ENCODE data around the gene ZNF366. TPM values are rescaled to one million over a fixed set of nuclear protein-coding genes. Genes with fewer than 3 reads are reported as not detected.
"Not testable (repeated sequence)": the region's sequence is repeated elsewhere in the genome, so short reads cannot be mapped to it uniquely, and the experiment has no call there.

The ZNF366 gene
- total and polyA plus RNA-seq, 9 donors = 2.1 to 3.7 (median 2.7) TPM

- DNase-seq = no peak
- Histone ChIP-seq H3K9me3 (replicated peaks; ENCODE audit: control insufficient read depth, low read depth, low read length) (no peaks in the 10 kb centered on the region), H3K27ac (ENCODE audit: low read length) (no peak overlapping the region), H3K4me1 (ENCODE audit: control insufficient read depth, insufficient read depth, low read length) (no peaks in the 10 kb centered on the region), H3K36me3 (ENCODE audit: control insufficient read depth, insufficient read depth, low read length) (no peaks in the 10 kb centered on the region), H3K4me3 (ENCODE audit: low read length) (no peak overlapping the region), H3K27me3 (ENCODE audit: control insufficient read depth, insufficient read depth, low read length) (no peaks in the 10 kb centered on the region)
- WGBS (ENCODE audit: insufficient coverage) = 67% methylated on average over 4 of the region's 4 CpGs
These were observed 94.7 kb downstream of the ZNF366 start for GRCh38 chr5:72412283-72413055.

- DNase-seq = no peak
- Histone ChIP-seq H3K27me3 (ENCODE audit: control insufficient read depth, insufficient read depth, low read length) (no peaks in the 10 kb centered on the region), H3K27ac (ENCODE audit: low read length) (no peak overlapping the region), H3K9me3 (replicated peaks; ENCODE audit: control insufficient read depth, low read depth, low read length) (no peaks in the 10 kb centered on the region), H3K4me1 (ENCODE audit: control insufficient read depth, insufficient read depth, low read length) (no peaks in the 10 kb centered on the region), H3K4me3 (ENCODE audit: low read length) (no peak overlapping the region), H3K36me3 (ENCODE audit: control insufficient read depth, insufficient read depth, low read length) (no peaks in the 10 kb centered on the region)
- no CpG with 5 or more reads among the region's 4 CpGs for WGBS (ENCODE audit: insufficient coverage)
These were observed 96.4 kb downstream of the ZNF366 start for GRCh38 chr5:72410688-72411295.

GRCh38 chr5:72408603-72409002, 98.6 kb downstream of the ZNF366 start:
- 62% methylated on average over 2 of the region's 4 CpGs for WGBS (ENCODE audit: insufficient coverage)
- no peak overlapping the region for H3K27ac ChIP-seq (ENCODE audit: low read length)
- no peaks in the 10 kb centered on the region for H3K36me3 ChIP-seq (ENCODE audit: control insufficient read depth, insufficient read depth, low read length)

GRCh38 chr5:72408127-72408526, 99.1 kb downstream of the ZNF366 start:
- H3K4me1 ChIP-seq (ENCODE audit: control insufficient read depth, insufficient read depth, low read length) = peaks cover 2% of the 10 kb centered on the region
- H3K27ac ChIP-seq (ENCODE audit: low read length) = no peak overlapping the region
- H3K27me3 ChIP-seq (ENCODE audit: control insufficient read depth, insufficient read depth, low read length) = no peaks in the 10 kb centered on the region
- no peak for DNase-seq
- H3K9me3 ChIP-seq (replicated peaks; ENCODE audit: control insufficient read depth, low read depth, low read length) = peaks cover 3% of the 10 kb centered on the region
- WGBS (ENCODE audit: insufficient coverage) = no CpG with 5 or more reads among the region's 5 CpGs
- H3K36me3 ChIP-seq (ENCODE audit: control insufficient read depth, insufficient read depth, low read length) = no peaks in the 10 kb centered on the region
- no peak overlapping the region for H3K4me3 ChIP-seq (ENCODE audit: low read length)

More at GRCh38 chr5:72408603-72409002, 98.6 kb downstream of the ZNF366 start:
- H3K4me3 ChIP-seq (ENCODE audit: low read length) = no peak overlapping the region
- H3K27me3 ChIP-seq (ENCODE audit: control insufficient read depth, insufficient read depth, low read length) = no peaks in the 10 kb centered on the region
- peaks cover 3% of the 10 kb centered on the region for H3K9me3 ChIP-seq (replicated peaks; ENCODE audit: control insufficient read depth, low read depth, low read length)
- H3K4me1 ChIP-seq (ENCODE audit: control insufficient read depth, insufficient read depth, low read length) = no peaks in the 10 kb centered on the region
- no peak for DNase-seq

- Histone ChIP-seq H3K27me3 (ENCODE audit: control insufficient read depth, insufficient read depth, low read length) (no peaks in the 10 kb centered on the region), H3K4me3 (ENCODE audit: low read length) (no peak overlapping the region), H3K4me1 (ENCODE audit: control insufficient read depth, insufficient read depth, low read length) (peaks cover 6% of the 10 kb centered on the region), H3K27ac (ENCODE audit: low read length) (no peak overlapping the region), H3K36me3 (ENCODE audit: control insufficient read depth, insufficient read depth, low read length) (no peaks in the 10 kb centered on the region), H3K9me3 (replicated peaks; ENCODE audit: control insufficient read depth, low read depth, low read length) (peaks cover 3% of the 10 kb centered on the region)
- DNase-seq = no peak
- WGBS (ENCODE audit: insufficient coverage) = no CpG with 5 or more reads among the region's 2 CpGs
These were observed 99.7 kb downstream of the ZNF366 start for GRCh38 chr5:72407541-72407940.

GRCh38 chr5:72407078-72407477, 100.1 kb downstream of the ZNF366 start:
- Histone ChIP-seq H3K4me3 (ENCODE audit: low read length) (no peak overlapping the region), H3K9me3 (replicated peaks; ENCODE audit: control insufficient read depth, low read depth, low read length) (peaks cover 3% of the 10 kb centered on the region), H3K27ac (ENCODE audit: low read length) (no peak overlapping the region), H3K27me3 (ENCODE audit: control insufficient read depth, insufficient read depth, low read length) (no peaks in the 10 kb centered on the region), H3K4me1 (ENCODE audit: control insufficient read depth, insufficient read depth, low read length) (peaks cover 10% of the 10 kb centered on the region), H3K36me3 (ENCODE audit: control insufficient read depth, insufficient read depth, low read length) (no peaks in the 10 kb centered on the region)
- DNase-seq = no peak
- no CpG with 5 or more reads among the region's 3 CpGs for WGBS (ENCODE audit: insufficient coverage)

GRCh38 chr5:72404771-72405170, 102.4 kb downstream of the ZNF366 start:
- not testable (repeated sequence) for H3K27ac ChIP-seq (ENCODE audit: low read length); H3K4me3 ChIP-seq (ENCODE audit: low read length); H3K36me3 ChIP-seq (ENCODE audit: control insufficient read depth, insufficient read depth, low read length); H3K27me3 ChIP-seq (ENCODE audit: control insufficient read depth, insufficient read depth, low read length); DNase-seq
- H3K9me3 ChIP-seq (replicated peaks; ENCODE audit: control insufficient read depth, low read depth, low read length) = peaks cover 15% of the 10 kb centered on the region
- H3K4me1 ChIP-seq (ENCODE audit: control insufficient read depth, insufficient read depth, low read length) = peaks cover 12% of the 10 kb centered on the region
- WGBS (ENCODE audit: insufficient coverage) = 100% methylated on average over 1 of the region's 3 CpGs

GRCh38 chr5:72402959-72403628, 104.1 kb downstream of the ZNF366 start:
- no peak overlapping the region for H3K4me3 ChIP-seq (ENCODE audit: low read length)
- H3K27ac ChIP-seq (ENCODE audit: low read length) = peak overlapping the region; percentile 65
- no peaks in the 10 kb centered on the region for H3K36me3 ChIP-seq (ENCODE audit: control insufficient read depth, insufficient read depth, low read length)
- no peaks in the 10 kb centered on the region for H3K27me3 ChIP-seq (ENCODE audit: control insufficient read depth, insufficient read depth, low read length)
- 79% methylated on average over 2 of the region's 4 CpGs for WGBS (ENCODE audit: insufficient coverage)
- H3K9me3 ChIP-seq (replicated peaks; ENCODE audit: control insufficient read depth, low read depth, low read length) = peaks cover 15% of the 10 kb centered on the region
- peak; percentile 64 for DNase-seq
- peaks cover 12% of the 10 kb centered on the region for H3K4me1 ChIP-seq (ENCODE audit: control insufficient read depth, insufficient read depth, low read length)

GRCh38 chr5:72402381-72402890, 104.8 kb downstream of the ZNF366 start:
- Histone ChIP-seq H3K27ac (ENCODE audit: low read length) (peak overlapping the region; percentile 65), H3K36me3 (ENCODE audit: control insufficient read depth, insufficient read depth, low read length) (no peaks in the 10 kb centered on the region), H3K4me3 (ENCODE audit: low read length) (no peak overlapping the region), H3K27me3 (ENCODE audit: control insufficient read depth, insufficient read depth, low read length) (no peaks in the 10 kb centered on the region), H3K9me3 (replicated peaks; ENCODE audit: control insufficient read depth, low read depth, low read length) (peaks cover 15% of the 10 kb centered on the region), H3K4me1 (ENCODE audit: control insufficient read depth, insufficient read depth, low read length) (peaks cover 12% of the 10 kb centered on the region)
- peak; percentile 63 for DNase-seq
- WGBS (ENCODE audit: insufficient coverage) = no CpG with 5 or more reads among the region's 2 CpGs

- WGBS (ENCODE audit: insufficient coverage) = no CpG with 5 or more reads among the region's 1 CpG
- H3K9me3 ChIP-seq (replicated peaks; ENCODE audit: control insufficient read depth, low read depth, low read length) = peaks cover 15% of the 10 kb centered on the region
- no peaks in the 10 kb centered on the region for H3K36me3 ChIP-seq (ENCODE audit: control insufficient read depth, insufficient read depth, low read length)
- H3K4me3 ChIP-seq (ENCODE audit: low read length) = no peak overlapping the region
- peaks cover 12% of the 10 kb centered on the region for H3K4me1 ChIP-seq (ENCODE audit: control insufficient read depth, insufficient read depth, low read length)
- H3K27ac ChIP-seq (ENCODE audit: low read length) = no peak overlapping the region
- DNase-seq = no peak
- no peaks in the 10 kb centered on the region for H3K27me3 ChIP-seq (ENCODE audit: control insufficient read depth, insufficient read depth, low read length)
These were observed 106.3 kb downstream of the ZNF366 start for GRCh38 chr5:72400950-72401349.
